GM10248 (cell line): ENCODE data around the gene RPL37A.

Experiments
- CTCF ChIA-PET: fragments of 300-600 bp; sonication (Branson Sonifier 250); formaldehyde crosslinking; extraction: SDS; loops from one replicate; lab custom pipeline; 2021; ENCODE audit warnings: antibody characterized with exemption; lab: Yijun Ruan, JAX
- POLR2A ChIA-PET: fragments of 350-650 bp; sonication (Branson Sonifier 250); formaldehyde crosslinking; extraction: SDS; loops from one replicate; lab custom pipeline; 2020; ENCODE audit warnings: antibody characterized with exemption; lab: Yijun Ruan, JAX
- DNase-seq: peaks from one replicate; pipeline ENCODE4 v3.0.0; 2012; ENCODE audit errors: extremely low spot score
- CTCF ChIP-seq: IDR thresholded peaks from 2 replicates; pipeline ENCODE4 v1.5.1; 2012; ENCODE audit warnings: mild to moderate bottlenecking, low read depth; ENCODE audit errors: extremely low read depth, missing control alignments, control extremely low read depth

The RPL37A gene

GRCh38 chr2:216500572-216500971 lies 1.9 kb downstream of the RPL37A start:
- no peak for TF ChIP-seq CTCF
- ChIA-PET CTCF (no interaction called here), POLR2A (no interaction called here)
- no peak for DNase-seq

GRCh38 chr2:216501854-216502253 lies 3.2 kb downstream of the RPL37A start:
- no peak for DNase-seq
- no peak for TF ChIP-seq CTCF
- ChIA-PET POLR2A (no interaction called here), CTCF (no interaction called here)

GRCh38 chr2:216502381-216503158 lies 3.9 kb downstream of the RPL37A start:
- no peak for TF ChIP-seq CTCF
- CTCF ChIA-PET = interaction anchor here (2.3 kb wide), 1 partner anchor 17 kb away, joined by 8 read pairs; no protein-coding TSS in a partner anchor
- POLR2A ChIA-PET = no interaction called here
- DNase-seq = no peak

DNA sequence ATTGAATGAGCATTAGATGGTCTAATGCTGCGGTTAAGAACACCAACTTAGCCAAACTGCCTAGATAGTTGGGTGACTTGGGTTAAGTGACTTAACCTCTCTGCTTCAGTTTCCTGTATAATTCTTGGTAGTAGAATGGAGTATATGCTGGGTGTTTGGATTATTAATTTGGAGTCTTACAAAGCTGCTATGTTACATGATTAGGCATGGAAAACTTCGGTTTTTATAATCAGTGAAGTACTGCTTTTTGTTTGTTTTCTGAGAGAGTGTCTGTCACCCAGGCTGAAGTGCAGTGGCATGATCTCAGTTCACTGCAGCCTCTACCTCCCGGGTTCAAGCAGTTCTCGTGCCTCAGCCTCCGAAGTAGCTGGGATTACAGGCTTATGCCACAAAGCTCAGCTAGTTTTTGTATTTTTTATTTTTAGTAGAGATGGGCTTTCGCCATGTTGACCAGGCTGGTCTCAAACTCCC lies 4.5 kb downstream of the RPL37A start:
- CTCF ChIA-PET = interaction anchor here (2.3 kb wide), 1 partner anchor 16 kb away, joined by 8 read pairs; no protein-coding TSS in a partner anchor
- POLR2A ChIA-PET = no interaction called here
- DNase-seq = no peak
- no peak for TF ChIP-seq CTCF

GRCh38 chr2:216503697-216504375 lies 5.2 kb downstream of the RPL37A start:
- TF ChIP-seq CTCF = no peak
- ChIA-PET POLR2A (interaction anchor here (0.7 kb wide), 1 partner anchor 14 kb away, joined by 3 read pairs; no protein-coding TSS in a partner anchor), CTCF (interaction anchor here (1.1 to 2.3 kb wide), 2 partner anchors 15 to 17 kb away, joined by 3 to 8 read pairs; no protein-coding TSS in a partner anchor)
- no peak for DNase-seq

GRCh38 chr2:216504376-216504762 lies 5.7 kb downstream of the RPL37A start:
- no peak for DNase-seq
- no peak for TF ChIP-seq CTCF
- ChIA-PET POLR2A (interaction anchor here (0.7 kb wide), 1 partner anchor 13 kb away, joined by 3 read pairs; no protein-coding TSS in a partner anchor), CTCF (interaction anchor here (0.9 to 2.3 kb wide), 3 partner anchors 15 to 163 kb away, joined by 3 to 8 read pairs (median 3); no protein-coding TSS in a partner anchor)
